Neural progenitor cell (in vitro differentiated cells): ENCODE data around the gene HES3. TPM values are rescaled to one million over a fixed set of nuclear protein-coding genes. Genes with fewer than 3 reads are reported as not detected.

Experiments
- DNase-seq: peaks from one replicate; pipeline ENCODE4 v3.0.0-alpha.2; 2016; ENCODE audit warnings: low spot score
- H2AFZ ChIP-seq: fragments of 200-600 bp; sonication (generic); replicated peaks from 2 replicates; pipeline ENCODE4 v1.6.1; 2016; ENCODE audit warnings: antibody characterized with exemption
- H3F3A ChIP-seq: fragments of 200-600 bp; sonication (generic); 2 replicates; pipeline ENCODE4 v1.6.1; 2016; ENCODE audit warnings: antibody characterized with exemption, low read depth
- H3K27ac ChIP-seq: fragments of 200-600 bp; sonication (generic); 2 replicates; pipeline ENCODE4 v1.5.1; 2016; ENCODE audit warnings: mild to moderate bottlenecking
- H3K27me3 ChIP-seq: fragments of 200-600 bp; sonication (generic); 2 replicates; pipeline ENCODE4 v1.6.1; 2016; ENCODE audit warnings: mild to moderate bottlenecking, moderate library complexity
- H3K36me3 ChIP-seq: fragments of 200-600 bp; sonication (generic); 2 replicates; pipeline ENCODE4 v1.5.1; 2016
- H3K4me1 ChIP-seq: fragments of 200-600 bp; sonication (generic); 2 replicates; pipeline ENCODE4 v1.6.1; 2016; ENCODE audit warnings: mixed run types
- H3K4me2 ChIP-seq: fragments of 200-600 bp; sonication (generic); 2 replicates; pipeline ENCODE4 v1.6.1; 2016
- H3K4me3 ChIP-seq: fragments of 200-600 bp; sonication (generic); 2 replicates; pipeline ENCODE4 v1.5.1; 2016
- H3K79me2 ChIP-seq: fragments of 200-600 bp; sonication (generic); 2 replicates; pipeline ENCODE4 v1.6.1; 2016; ENCODE audit warnings: low read depth
- H3K9ac ChIP-seq: fragments of 200-600 bp; sonication (generic); 2 replicates; pipeline ENCODE4 v1.6.1; 2016
- H3K9me3 ChIP-seq: fragments of 200-600 bp; sonication (generic); 2 replicates; pipeline ENCODE4 v1.5.1; 2016; ENCODE audit warnings: low read depth
- H4K20me1 ChIP-seq: fragments of 200-600 bp; sonication (generic); 2 replicates; pipeline ENCODE4 v1.6.1; 2016; ENCODE audit warnings: low read depth
- H3K27ac Mint-ChIP-seq: 3 replicates; pipeline ENCODE4 v1.8.0; 2021; ENCODE audit warnings: mixed read lengths
- H3K27me3 Mint-ChIP-seq: 2 replicates; pipeline ENCODE4 v1.8.0; 2022; ENCODE audit warnings: low read depth, mild to moderate bottlenecking, inconsistent platforms, moderate library complexity, mixed read lengths; ENCODE audit not compliant: insufficient read depth
- H3K36me3 Mint-ChIP-seq: 3 replicates; pipeline ENCODE4 v1.8.0; 2021; ENCODE audit warnings: mixed read lengths
- H3K4me1 Mint-ChIP-seq: 3 replicates; pipeline ENCODE4 v1.8.0; 2021; ENCODE audit warnings: mixed read lengths
- H3K4me3 Mint-ChIP-seq: 3 replicates; pipeline ENCODE4 v1.8.0; 2021; ENCODE audit warnings: mild to moderate bottlenecking, moderate library complexity, mixed read lengths
- H3K9me3 Mint-ChIP-seq: 3 replicates; pipeline ENCODE4 v1.8.0; 2020; ENCODE audit warnings: mixed read lengths
- EZH2 ChIP-seq: fragments of 200-600 bp; sonication (generic); IDR thresholded peaks from 2 replicates; pipeline ENCODE4 v1.6.1; 2017; ENCODE audit warnings: antibody characterized with exemption, mild to moderate bottlenecking, moderate library complexity
- EZH2phosphoT487 ChIP-seq: fragments of 200-600 bp; sonication (generic); IDR thresholded peaks from 2 replicates; pipeline ENCODE4 v1.6.1; 2017; ENCODE audit warnings: antibody characterized with exemption
- total RNA-seq: library from RNA; depleted of rRNA; stranded (reverse); fragments of >200 nt; gene quantifications from 2 replicates; pipeline ENCODE4 v1.2.3, GENCODE V29; 2015; ENCODE audit warnings: low replicate concordance
- TF ChIP-seq, protein P1 (sequence below): fragments of 200-600 bp; sonication (generic); IDR thresholded peaks from 2 replicates; pipeline ENCODE4 v1.5.1; 2017; ENCODE audit warnings: antibody characterized with exemption, mild to moderate bottlenecking

The HES3 gene
- total RNA-seq, 1 donor from 2014 or later, result 5.5 TPM

DNA sequence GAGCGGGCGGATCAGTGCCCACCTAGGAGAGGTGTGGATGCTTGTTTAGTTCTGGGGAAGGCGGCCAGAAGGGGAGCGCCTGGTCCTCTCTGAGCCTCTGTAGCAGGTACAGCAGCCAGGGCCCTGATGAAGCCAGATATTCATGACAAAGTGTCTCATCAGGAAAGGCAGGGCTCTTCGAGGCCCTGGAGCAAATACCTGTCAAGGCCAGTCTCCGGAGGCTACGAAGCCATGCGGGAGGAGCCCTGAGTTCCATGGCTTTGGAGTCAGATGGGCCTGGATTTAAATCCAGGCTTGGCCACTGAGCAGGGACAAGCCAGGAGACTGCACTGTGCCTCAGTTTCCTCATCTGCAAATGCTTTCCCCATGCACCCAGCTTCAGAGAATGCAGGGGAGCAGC is 42.3 kb downstream of the HES3 start:
- no peaks in the 10 kb centered on the region for H3K9me3 ChIP-seq

DNA sequence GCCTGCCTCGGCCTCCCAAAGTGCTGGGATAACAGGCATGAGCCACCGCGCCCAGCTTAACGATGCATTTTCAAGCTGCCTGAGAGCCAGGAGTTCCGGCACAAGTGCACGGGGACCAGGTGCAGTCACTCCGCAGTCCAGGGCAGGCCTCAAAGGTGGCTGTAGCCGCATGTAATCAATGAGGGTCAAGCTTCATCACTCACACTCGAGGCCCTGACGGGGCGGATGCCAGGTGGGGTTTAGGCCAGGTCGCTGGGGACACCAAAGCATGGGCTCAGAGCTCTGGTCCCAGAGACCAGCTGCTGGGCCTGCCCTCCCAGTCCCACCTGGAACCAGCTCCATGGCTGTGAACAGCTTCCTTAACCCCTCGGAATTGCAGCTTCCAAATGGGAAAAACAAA is 43.0 kb downstream of the HES3 start:
- no peaks in the 10 kb centered on the region for H3K4me1 ChIP-seq
- H4K20me1 ChIP-seq, result no peaks in the 10 kb centered on the region
- H3K4me2 ChIP-seq, result no peak overlapping the region
- no peak overlapping the region for H3K9ac ChIP-seq
- Mint-ChIP-seq H3K27ac (no peak overlapping the region), H3K36me3 (peaks cover 4% of the 10 kb centered on the region), H3K4me1 (peaks cover 2% of the 10 kb centered on the region), H3K4me3 (no peak overlapping the region), H3K9me3 (no peaks in the 10 kb centered on the region), H3K27me3 (no peaks in the 10 kb centered on the region)
- H3K9me3 ChIP-seq, result no peaks in the 10 kb centered on the region
- no peaks in the 10 kb centered on the region for H3K27me3 ChIP-seq
- H3F3A ChIP-seq, result no peaks in the 10 kb centered on the region
- TF ChIP-seq, protein P1, sequence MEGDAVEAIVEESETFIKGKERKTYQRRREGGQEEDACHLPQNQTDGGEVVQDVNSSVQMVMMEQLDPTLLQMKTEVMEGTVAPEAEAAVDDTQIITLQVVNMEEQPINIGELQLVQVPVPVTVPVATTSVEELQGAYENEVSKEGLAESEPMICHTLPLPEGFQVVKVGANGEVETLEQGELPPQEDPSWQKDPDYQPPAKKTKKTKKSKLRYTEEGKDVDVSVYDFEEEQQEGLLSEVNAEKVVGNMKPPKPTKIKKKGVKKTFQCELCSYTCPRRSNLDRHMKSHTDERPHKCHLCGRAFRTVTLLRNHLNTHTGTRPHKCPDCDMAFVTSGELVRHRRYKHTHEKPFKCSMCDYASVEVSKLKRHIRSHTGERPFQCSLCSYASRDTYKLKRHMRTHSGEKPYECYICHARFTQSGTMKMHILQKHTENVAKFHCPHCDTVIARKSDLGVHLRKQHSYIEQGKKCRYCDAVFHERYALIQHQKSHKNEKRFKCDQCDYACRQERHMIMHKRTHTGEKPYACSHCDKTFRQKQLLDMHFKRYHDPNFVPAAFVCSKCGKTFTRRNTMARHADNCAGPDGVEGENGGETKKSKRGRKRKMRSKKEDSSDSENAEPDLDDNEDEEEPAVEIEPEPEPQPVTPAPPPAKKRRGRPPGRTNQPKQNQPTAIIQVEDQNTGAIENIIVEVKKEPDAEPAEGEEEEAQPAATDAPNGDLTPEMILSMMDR, result no peak
- TF ChIP-seq EZH2phosphoT487 (no peak), EZH2 (no peak)
- no peak overlapping the region for H3K27ac ChIP-seq
- no peak overlapping the region for H3K4me3 ChIP-seq
- no peaks in the 10 kb centered on the region for H3K36me3 ChIP-seq
- H3K79me2 ChIP-seq, result no peaks in the 10 kb centered on the region
- H2AFZ ChIP-seq, result no peak overlapping the region
- no peak for DNase-seq

More for the DNA sequence above, 42.3 kb downstream of the HES3 start:
- no peak overlapping the region for H3K4me3 Mint-ChIP-seq
- peaks cover 4% of the 10 kb centered on the region for H3K36me3 Mint-ChIP-seq
- H3K4me1 Mint-ChIP-seq, result peaks cover 5% of the 10 kb centered on the region
- Histone ChIP-seq H3K36me3 (no peaks in the 10 kb centered on the region), H3K4me3 (no peak overlapping the region), H3K4me2 (no peak overlapping the region), H3K27ac (no peak overlapping the region), H3K9ac (no peak overlapping the region), H4K20me1 (peaks cover under 1% of the 10 kb centered on the region), H3K79me2 (no peaks in the 10 kb centered on the region), H3F3A (no peaks in the 10 kb centered on the region), H2AFZ (no peak overlapping the region), H3K27me3 (no peaks in the 10 kb centered on the region), H3K4me1 (no peaks in the 10 kb centered on the region)
- H3K27me3 Mint-ChIP-seq, result no peaks in the 10 kb centered on the region
- H3K9me3 Mint-ChIP-seq, result no peaks in the 10 kb centered on the region
- H3K27ac Mint-ChIP-seq, result no peak overlapping the region
- DNase-seq, result no peak
- TF ChIP-seq, protein P1, result no peak
- no peak for TF ChIP-seq EZH2
- no peak for TF ChIP-seq EZH2phosphoT487

DNA sequence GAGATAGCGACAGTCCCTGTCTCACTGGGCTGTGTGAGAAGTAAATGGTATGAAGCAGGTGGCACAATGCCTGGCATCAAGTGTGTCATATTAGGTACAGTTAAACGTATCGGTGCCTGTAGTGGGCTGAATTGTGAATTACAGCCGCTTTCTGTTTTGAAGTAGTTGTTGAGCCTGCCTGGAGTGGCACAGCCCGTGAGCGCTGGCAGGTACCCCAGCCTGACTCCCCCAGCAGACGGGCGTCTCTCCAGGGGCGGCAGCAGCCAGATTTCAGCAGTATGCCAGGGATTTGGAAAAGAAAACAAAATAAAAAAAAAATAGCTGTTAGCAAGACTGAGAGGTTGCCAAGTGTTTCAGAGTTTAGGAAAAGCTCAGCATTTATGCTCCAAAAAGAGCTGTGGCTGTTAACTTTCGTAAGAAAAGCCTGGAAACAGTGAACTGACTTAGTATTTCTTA is 43.5 kb downstream of the HES3 start:
- Mint-ChIP-seq H3K9me3 (no peaks in the 10 kb centered on the region), H3K36me3 (peaks cover 4% of the 10 kb centered on the region), H3K27ac (no peak overlapping the region), H3K27me3 (no peaks in the 10 kb centered on the region), H3K4me1 (peaks cover under 1% of the 10 kb centered on the region), H3K4me3 (no peak overlapping the region)
- H3K79me2 ChIP-seq, result no peaks in the 10 kb centered on the region
- no peaks in the 10 kb centered on the region for H3K9me3 ChIP-seq
- H3K9ac ChIP-seq, result no peak overlapping the region
- H3K27ac ChIP-seq, result no peak overlapping the region
- no peaks in the 10 kb centered on the region for H3K27me3 ChIP-seq
- TF ChIP-seq, protein P1, result no peak
- TF ChIP-seq EZH2phosphoT487 (no peak), EZH2 (no peak)
- no peaks in the 10 kb centered on the region for H3K4me1 ChIP-seq
- no peaks in the 10 kb centered on the region for H3K36me3 ChIP-seq
- no peak overlapping the region for H2AFZ ChIP-seq
- no peaks in the 10 kb centered on the region for H3F3A ChIP-seq
- H3K4me2 ChIP-seq, result no peak overlapping the region
- DNase-seq, result no peak
- H4K20me1 ChIP-seq, result no peaks in the 10 kb centered on the region
- no peak overlapping the region for H3K4me3 ChIP-seq
